Measurements from ENCODE around the gene AAK1. TPM values are rescaled to one million over a fixed set of nuclear protein-coding genes. Genes with fewer than 3 reads are reported as not detected.

AAK1 gene
- total RNA-seq, 1 donor from 2014 or later = 68.2 TPM

- no peaks in the 10 kb centered on the region for H3K36me3 Mint-ChIP-seq (ENCODE audit: unreplicated experiment)
- H3K4me1 Mint-ChIP-seq (ENCODE audit: low read depth, unreplicated experiment) = peaks cover 24% of the 10 kb centered on the region
- H3K4me3 Mint-ChIP-seq (ENCODE audit: unreplicated experiment) = no peak overlapping the region
Measured at GRCh38 chr2:69580486-69580885, 63.1 kb downstream of the AAK1 start.

GRCh38 chr2:69579536-69579935 is 64.0 kb downstream of the AAK1 start:
- no peak for DNase-seq
- peaks cover 6% of the 10 kb centered on the region for H3K27me3 Mint-ChIP-seq (ENCODE audit: unreplicated experiment)
- no peak overlapping the region for H3K27ac Mint-ChIP-seq (ENCODE audit: unreplicated experiment)
- peaks cover 3% of the 10 kb centered on the region for H3K9me3 Mint-ChIP-seq (ENCODE audit: unreplicated experiment)
- H3K4me1 Mint-ChIP-seq (ENCODE audit: low read depth, unreplicated experiment) = peaks cover 24% of the 10 kb centered on the region
- no peaks in the 10 kb centered on the region for H3K36me3 Mint-ChIP-seq (ENCODE audit: unreplicated experiment)
- no peak overlapping the region for H3K4me3 Mint-ChIP-seq (ENCODE audit: unreplicated experiment)
- TF ChIP-seq CTCF (IDR thresholded peaks at IDR 0.05; ENCODE audit: partially characterized antibody, unreplicated experiment) = no peak

More at GRCh38 chr2:69580486-69580885, 63.1 kb downstream of the AAK1 start:
- DNase-seq = no peak
- Mint-ChIP-seq H3K27ac (ENCODE audit: unreplicated experiment) (no peak overlapping the region), H3K27me3 (ENCODE audit: unreplicated experiment) (peaks cover 4% of the 10 kb centered on the region), H3K9me3 (ENCODE audit: unreplicated experiment) (peaks cover 3% of the 10 kb centered on the region)
- TF ChIP-seq CTCF (IDR thresholded peaks at IDR 0.05; ENCODE audit: partially characterized antibody, unreplicated experiment) = no peak

GRCh38 chr2:69578198-69578540 is 65.4 kb downstream of the AAK1 start:
- no peaks in the 10 kb centered on the region for H3K36me3 Mint-ChIP-seq (ENCODE audit: unreplicated experiment)
- no peak for TF ChIP-seq CTCF (IDR thresholded peaks at IDR 0.05; ENCODE audit: partially characterized antibody, unreplicated experiment)
- peaks cover 3% of the 10 kb centered on the region for H3K9me3 Mint-ChIP-seq (ENCODE audit: unreplicated experiment)
- H3K4me1 Mint-ChIP-seq (ENCODE audit: low read depth, unreplicated experiment) = peaks cover 21% of the 10 kb centered on the region
- peaks cover 6% of the 10 kb centered on the region for H3K27me3 Mint-ChIP-seq (ENCODE audit: unreplicated experiment)
- no peak overlapping the region for H3K4me3 Mint-ChIP-seq (ENCODE audit: unreplicated experiment)
- DNase-seq = no peak
- no peak overlapping the region for H3K27ac Mint-ChIP-seq (ENCODE audit: unreplicated experiment)

- Mint-ChIP-seq H3K4me1 (ENCODE audit: low read depth, unreplicated experiment) (peaks cover 21% of the 10 kb centered on the region), H3K36me3 (ENCODE audit: unreplicated experiment) (no peaks in the 10 kb centered on the region), H3K4me3 (ENCODE audit: unreplicated experiment) (no peak overlapping the region), H3K27ac (ENCODE audit: unreplicated experiment) (no peak overlapping the region), H3K9me3 (ENCODE audit: unreplicated experiment) (peaks cover 3% of the 10 kb centered on the region), H3K27me3 (ENCODE audit: unreplicated experiment) (peaks cover 6% of the 10 kb centered on the region)
- DNase-seq = no peak
- TF ChIP-seq CTCF (IDR thresholded peaks at IDR 0.05; ENCODE audit: partially characterized antibody, unreplicated experiment) = no peak
Measured at GRCh38 chr2:69577467-69578197, 65.9 kb downstream of the AAK1 start.

- DNase-seq = no peak
- TF ChIP-seq CTCF (IDR thresholded peaks at IDR 0.05; ENCODE audit: partially characterized antibody, unreplicated experiment) = no peak
- H3K4me1 Mint-ChIP-seq (ENCODE audit: low read depth, unreplicated experiment) = peaks cover 16% of the 10 kb centered on the region
- H3K27me3 Mint-ChIP-seq (ENCODE audit: unreplicated experiment) = peaks cover 6% of the 10 kb centered on the region
- peaks cover 3% of the 10 kb centered on the region for H3K9me3 Mint-ChIP-seq (ENCODE audit: unreplicated experiment)
- no peaks in the 10 kb centered on the region for H3K36me3 Mint-ChIP-seq (ENCODE audit: unreplicated experiment)
- H3K4me3 Mint-ChIP-seq (ENCODE audit: unreplicated experiment) = no peak overlapping the region
- H3K27ac Mint-ChIP-seq (ENCODE audit: unreplicated experiment) = no peak overlapping the region
Measured at GRCh38 chr2:69576880-69577279, 66.7 kb downstream of the AAK1 start.
